Ectodermal cell (in vitro differentiated cells): ENCODE data around the gene EMX1.
A peak's percentile ranks its signal among the peaks of the same experiment; 100 is the strongest.

ENCODE experiments used
- H3K27ac ChIP-seq: 2 replicates; pipeline ENCODE4 v1.7.0; 2013; ENCODE audit warnings: mild to moderate bottlenecking, low read depth, low read length; ENCODE audit not compliant: insufficient read depth, poor library complexity, severe bottlenecking
- H3K27me3 ChIP-seq: 2 replicates; pipeline ENCODE4 v1.7.0; 2013; ENCODE audit warnings: mild to moderate bottlenecking, low read length; ENCODE audit not compliant: insufficient read depth, control insufficient read depth, poor library complexity, severe bottlenecking
- H3K36me3 ChIP-seq: one replicate; pipeline ENCODE4 v1.7.0; 2013; ENCODE audit warnings: low read length; ENCODE audit not compliant: control insufficient read depth, insufficient read depth
- H3K4me1 ChIP-seq: one replicate; pipeline ENCODE4 v1.7.0; 2013; ENCODE audit warnings: low read length; ENCODE audit not compliant: control insufficient read depth, insufficient read depth
- H3K4me3 ChIP-seq: 2 replicates; pipeline ENCODE4 v1.7.0; 2013; ENCODE audit warnings: low read depth, low read length, control low read depth; ENCODE audit not compliant: insufficient read depth
- H3K9me3 ChIP-seq: 2 replicates; pipeline ENCODE4 v1.7.0; 2013; ENCODE audit warnings: mild to moderate bottlenecking, low read length, moderate library complexity; ENCODE audit not compliant: control insufficient read depth
- WGBS, 2 experiments: methylation state at CpG; one replicate each; pipeline ENCODE4 v1.1.7; 2013; ENCODE audit warnings: missing lambda C conversion rate in 2 of 2; 5-methylcytosine and 5-hydroxymethylcytosine counted together

Gene EMX1

DNA sequence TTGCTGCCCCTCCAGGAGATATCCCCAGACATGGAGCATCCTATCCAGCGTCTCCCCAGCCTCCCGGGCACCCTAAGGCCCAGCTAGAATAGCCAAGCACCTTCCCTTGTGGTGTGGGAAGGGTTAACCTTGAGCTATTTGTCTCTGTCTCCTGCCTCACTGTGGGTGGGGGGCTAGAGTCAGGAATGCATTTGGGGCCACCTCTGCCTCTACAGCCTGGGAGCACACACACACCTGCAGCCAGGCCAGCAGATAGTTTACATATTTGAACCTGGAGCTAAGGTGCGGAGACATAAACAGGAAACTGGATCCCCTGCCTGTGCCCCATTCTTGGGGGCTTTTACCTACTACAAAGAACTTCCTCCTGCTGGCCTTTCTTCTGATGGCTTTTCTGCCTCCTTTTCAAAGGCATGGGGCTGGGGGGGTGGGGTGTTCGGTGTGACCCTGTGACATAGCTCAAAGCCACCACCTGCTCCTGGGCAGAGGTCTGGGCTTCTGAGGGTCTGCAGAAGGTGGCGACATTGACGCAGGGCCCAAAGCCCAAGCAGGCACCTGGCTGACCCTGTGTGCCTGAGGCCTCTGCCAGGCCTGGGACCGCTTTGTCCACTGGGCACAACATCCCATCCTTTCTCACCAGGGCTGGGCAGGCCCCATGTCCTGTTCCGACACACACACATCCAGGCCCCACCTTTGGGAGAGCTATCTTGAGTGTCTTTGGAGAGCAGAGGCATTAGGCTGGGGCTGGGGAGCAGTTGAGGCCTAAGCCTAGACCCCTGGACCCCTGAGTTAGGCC, 34.2 kb downstream of the EMX1 start:
- peaks cover 22% of the 10 kb centered on the region for H3K4me1 ChIP-seq
- no peaks in the 10 kb centered on the region for H3K36me3 ChIP-seq
- H3K27ac ChIP-seq: no peak overlapping the region
- no peaks in the 10 kb centered on the region for H3K9me3 ChIP-seq
- WGBS, 2 experiments: 56 to 57% methylated on average over 8 of the region's 8 CpGs
- H3K27me3 ChIP-seq: no peaks in the 10 kb centered on the region
- H3K4me3 ChIP-seq: no peak overlapping the region

DNA sequence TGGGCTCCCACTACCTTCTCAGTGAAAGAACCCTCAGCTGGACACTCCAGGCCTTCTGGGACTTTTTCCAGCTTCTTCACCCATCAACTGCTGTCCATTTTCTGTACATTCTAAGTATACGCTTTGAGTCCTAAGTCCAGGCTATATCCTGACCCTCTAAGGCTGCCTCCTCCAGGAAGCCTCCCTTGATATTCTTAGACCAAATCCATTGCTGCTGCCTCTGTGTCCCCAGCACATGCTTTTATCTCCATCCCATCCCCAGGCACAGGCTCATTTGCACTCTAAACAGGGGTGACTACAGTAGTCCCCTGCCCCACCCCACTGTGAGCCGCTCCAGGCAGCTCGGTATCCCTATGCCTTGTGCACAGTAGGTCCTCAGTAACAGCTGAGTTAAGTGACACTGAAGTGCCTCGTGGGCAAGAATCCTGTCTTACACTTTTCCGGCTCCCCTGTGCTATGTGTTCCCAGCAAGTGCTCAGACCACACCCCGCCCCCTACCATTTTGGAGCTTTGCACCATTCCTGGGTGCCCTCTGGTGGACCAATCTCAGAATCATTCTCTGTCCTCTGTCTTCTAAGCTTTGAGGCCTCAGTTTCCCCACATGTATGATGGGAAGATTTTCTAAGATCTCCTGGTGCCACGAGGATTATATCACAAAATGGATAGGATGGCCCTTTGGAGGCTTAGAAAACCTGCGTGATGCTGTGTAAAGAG, 34.9 kb downstream of the EMX1 start:
- Histone ChIP-seq H3K27me3 (peaks cover 7% of the 10 kb centered on the region), H3K36me3 (no peaks in the 10 kb centered on the region), H3K9me3 (no peaks in the 10 kb centered on the region), H3K27ac (no peak overlapping the region), H3K4me3 (no peak overlapping the region), H3K4me1 (peaks cover 22% of the 10 kb centered on the region)
- WGBS, 2 experiments: 72 to 79% methylated on average over 8 of the region's 8 CpGs

DNA sequence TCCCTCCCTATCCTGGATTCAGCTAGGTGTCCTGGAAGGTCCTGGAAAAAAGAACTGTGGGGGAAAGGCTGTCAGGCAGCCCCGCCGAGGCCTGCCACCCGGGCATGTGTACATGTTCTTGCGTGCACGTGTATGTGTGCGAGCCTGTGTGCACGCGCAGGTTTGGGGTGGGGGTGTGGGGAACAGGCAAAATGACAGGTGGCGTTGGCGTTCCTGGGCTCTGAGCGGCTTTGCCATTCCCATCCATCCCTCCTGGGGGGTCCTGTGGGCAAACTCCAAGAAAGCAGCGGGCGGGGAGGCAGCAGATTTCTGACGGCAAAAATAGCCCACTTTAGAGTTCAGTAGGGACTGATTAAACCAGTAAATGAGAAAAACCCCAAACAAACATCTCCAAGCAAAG, 35.6 kb downstream of the EMX1 start:
- Histone ChIP-seq H3K27me3 (peaks cover 11% of the 10 kb centered on the region), H3K9me3 (no peaks in the 10 kb centered on the region), H3K27ac (no peak overlapping the region), H3K4me3 (no peak overlapping the region), H3K36me3 (no peaks in the 10 kb centered on the region), H3K4me1 (peaks cover 22% of the 10 kb centered on the region)
- WGBS, 2 experiments: 95 to 96% methylated on average over 14 of the region's 14 CpGs

DNA sequence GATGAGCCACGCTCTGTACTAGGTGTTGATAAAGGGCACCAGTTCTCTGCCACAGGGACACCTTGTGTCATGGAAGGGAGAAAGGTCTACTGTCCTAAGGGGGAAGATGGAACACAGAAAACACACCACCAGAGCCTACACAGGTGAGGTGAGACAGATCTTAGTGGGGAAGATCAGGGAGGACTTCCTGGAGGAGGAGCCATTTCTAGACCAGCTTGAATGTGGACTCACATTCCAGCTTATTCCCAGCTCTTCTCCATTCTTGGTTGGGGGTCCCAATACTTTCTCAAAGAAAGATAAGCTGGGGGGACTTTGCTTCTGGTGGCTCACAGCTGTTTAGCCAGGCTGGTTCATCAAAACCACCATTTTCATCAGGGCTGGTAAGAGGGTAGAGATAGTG, 36.2 kb downstream of the EMX1 start:
- 96 to 100% methylated on average over 1 of the region's 1 CpG for WGBS, 2 experiments
- Histone ChIP-seq H3K4me3 (no peak overlapping the region), H3K27me3 (peaks cover 11% of the 10 kb centered on the region), H3K27ac (no peak overlapping the region), H3K9me3 (no peaks in the 10 kb centered on the region), H3K36me3 (no peaks in the 10 kb centered on the region), H3K4me1 (peaks cover 22% of the 10 kb centered on the region)

DNA sequence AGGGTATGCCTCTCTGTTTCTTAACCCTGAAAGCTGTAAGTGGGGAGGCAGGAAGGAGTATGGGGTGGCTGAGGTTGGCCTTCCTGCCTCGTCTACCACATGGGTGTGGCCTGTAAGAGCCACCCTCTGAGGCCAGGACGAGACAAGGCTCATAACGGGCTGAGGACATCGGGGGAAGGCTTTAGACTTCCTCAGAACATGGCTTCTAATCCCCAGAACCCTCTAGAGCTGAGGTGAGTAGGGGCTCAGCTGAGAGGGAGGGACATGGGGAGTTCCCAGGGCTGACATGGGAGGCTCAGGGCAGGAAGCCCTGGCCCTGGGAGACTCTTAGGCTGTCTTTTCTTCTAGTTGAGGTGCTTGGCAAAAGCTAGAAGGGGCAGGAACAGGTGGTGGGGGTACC, 36.7 kb downstream of the EMX1 start:
- Histone ChIP-seq H3K27ac (no peak overlapping the region), H3K36me3 (no peaks in the 10 kb centered on the region), H3K4me3 (no peak overlapping the region), H3K9me3 (no peaks in the 10 kb centered on the region), H3K4me1 (peaks cover 22% of the 10 kb centered on the region), H3K27me3 (peaks cover 11% of the 10 kb centered on the region)
- 90 to 92% methylated on average over 4 of the region's 4 CpGs for WGBS, 2 experiments

DNA sequence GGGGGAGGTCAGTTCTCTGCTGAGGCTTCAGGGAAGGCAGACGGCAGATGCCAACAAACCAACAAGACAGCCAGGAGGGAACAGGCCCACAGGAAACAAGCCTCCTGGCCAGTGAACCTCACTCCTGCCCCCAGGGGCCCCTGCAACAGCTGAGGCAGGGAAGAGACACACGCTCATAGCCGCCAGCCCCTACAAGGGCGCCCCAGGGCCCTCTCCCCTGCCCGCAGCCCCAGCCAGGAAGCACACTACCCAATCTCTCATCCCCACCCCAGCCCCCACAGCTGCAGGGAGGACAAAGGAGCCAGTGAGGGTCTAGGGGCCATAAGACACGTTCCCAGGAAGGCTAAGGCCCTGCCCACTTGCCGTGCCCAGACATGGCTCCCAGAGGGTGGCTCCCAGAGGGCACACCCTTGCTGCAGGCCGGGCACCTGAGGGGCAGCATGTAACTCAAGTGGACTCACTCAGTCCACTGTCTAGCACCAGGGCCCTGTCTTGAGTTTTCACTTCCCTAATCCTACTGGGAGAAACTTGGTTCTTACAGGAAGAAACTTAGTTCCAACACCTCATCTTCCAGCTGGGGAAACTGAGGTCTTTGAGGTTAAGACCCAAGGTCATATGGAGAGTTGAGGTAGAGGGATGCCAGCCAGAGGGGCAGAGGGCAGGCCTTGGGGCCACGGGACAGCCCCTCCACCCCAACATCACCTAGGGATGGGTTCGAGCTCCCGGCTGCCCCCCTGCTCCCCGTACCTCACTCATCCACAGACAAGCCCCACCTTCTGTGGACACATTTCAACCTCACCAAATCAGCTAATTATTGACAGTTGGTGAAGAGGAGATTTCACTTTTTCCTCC, 37.3 kb downstream of the EMX1 start:
- Histone ChIP-seq H3K4me3 (no peak overlapping the region), H3K9me3 (no peaks in the 10 kb centered on the region), H3K36me3 (no peaks in the 10 kb centered on the region), H3K4me1 (peaks cover 22% of the 10 kb centered on the region), H3K27me3 (peaks cover 11% of the 10 kb centered on the region), H3K27ac (peak overlapping the region; percentile 13)
- WGBS, 2 experiments: 87 to 88% methylated on average over 12 of the region's 12 CpGs

DNA sequence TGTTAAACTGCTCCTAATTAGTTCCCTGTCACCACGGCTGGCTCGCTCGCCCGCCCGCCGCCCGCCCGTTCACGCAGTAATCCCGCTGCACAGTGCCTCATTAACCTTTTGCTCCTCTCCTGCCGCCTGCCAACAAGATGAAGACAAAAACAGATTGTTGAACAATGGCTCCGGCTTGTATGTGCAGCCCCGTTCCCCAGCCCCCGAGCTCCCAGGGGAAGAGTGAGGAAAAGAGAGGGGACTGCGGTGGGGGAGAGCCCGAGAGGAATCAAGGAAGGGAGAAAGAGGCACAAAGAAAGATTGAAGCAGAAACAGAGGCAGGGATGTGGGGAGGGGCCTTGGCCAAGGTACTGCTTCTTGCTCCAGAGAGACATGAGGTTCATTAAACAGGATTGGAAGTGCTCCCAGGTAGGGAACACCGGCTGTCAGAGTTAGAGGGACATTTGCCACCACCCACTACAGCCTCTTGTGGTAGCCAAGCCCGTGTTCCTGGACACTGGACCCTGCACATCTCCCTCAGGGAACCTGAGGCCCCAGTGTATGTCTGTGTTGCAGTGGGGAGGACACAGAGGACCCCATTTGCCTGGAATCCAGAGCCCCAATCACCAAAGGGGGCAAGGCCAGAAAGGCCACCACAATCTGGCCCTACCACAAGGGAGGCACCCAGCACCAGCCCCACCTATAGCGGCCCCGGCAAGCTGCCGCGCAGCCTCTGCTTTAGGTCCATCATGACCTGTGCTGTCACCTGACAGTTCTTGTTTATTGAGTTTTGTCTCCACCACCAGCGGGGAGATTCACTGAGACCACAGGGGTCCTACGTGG, 38.1 kb downstream of the EMX1 start:
- Histone ChIP-seq H3K4me3 (peak overlapping the region; percentile 6), H3K27ac (peak overlapping the region; percentile 13), H3K9me3 (no peaks in the 10 kb centered on the region), H3K4me1 (peaks cover 24% of the 10 kb centered on the region), H3K36me3 (no peaks in the 10 kb centered on the region), H3K27me3 (peaks cover 11% of the 10 kb centered on the region)
- 52 to 66% methylated on average over 24 of the region's 24 CpGs for WGBS, 2 experiments

DNA sequence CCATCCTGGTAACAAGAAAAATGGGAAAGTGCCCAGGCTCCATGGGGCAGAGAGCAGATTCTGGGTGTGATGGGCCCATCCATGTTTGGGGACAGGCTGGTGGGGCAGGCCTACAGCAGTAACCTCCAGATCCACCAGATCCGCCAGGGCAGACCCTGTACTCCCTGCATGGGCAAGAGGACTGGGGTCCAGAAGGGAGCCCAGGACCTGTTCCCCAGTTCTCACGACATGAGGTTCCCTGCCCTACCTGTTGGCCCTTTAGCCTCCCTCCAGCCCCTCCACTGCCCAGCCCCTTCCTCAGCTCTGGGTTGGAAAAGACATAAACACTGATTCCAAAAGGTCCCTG, 38.7 kb downstream of the EMX1 start:
- H3K27ac ChIP-seq: no peak overlapping the region
- H3K4me1 ChIP-seq: peaks cover 30% of the 10 kb centered on the region
- 94 to 98% methylated on average over 2 of the region's 2 CpGs for WGBS, 2 experiments

DNA sequence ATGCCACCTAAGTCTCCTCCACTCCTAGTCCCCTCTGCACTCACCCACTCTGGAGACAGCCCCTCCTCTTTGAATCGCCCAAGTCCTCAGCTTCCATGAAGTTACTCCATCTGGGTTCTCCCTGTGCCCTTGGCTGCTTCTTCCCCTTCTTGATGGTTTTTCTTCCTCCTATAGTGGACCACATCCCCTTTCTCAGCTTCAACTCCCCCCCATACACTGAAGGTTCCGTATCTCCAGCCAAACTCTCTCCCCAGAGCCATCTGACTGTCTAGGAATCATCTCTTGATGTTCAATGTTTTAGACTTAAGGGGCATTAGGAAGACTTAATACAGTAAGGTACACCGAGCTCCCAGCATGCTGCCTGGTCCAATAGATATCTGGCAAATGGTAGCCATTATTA, 39.6 kb downstream of the EMX1 start:
- WGBS, 2 experiments: 95 to 96% methylated on average over 3 of the region's 3 CpGs
- Histone ChIP-seq H3K36me3 (no peaks in the 10 kb centered on the region), H3K4me3 (no peak overlapping the region), H3K27me3 (peaks cover 11% of the 10 kb centered on the region), H3K4me1 (peaks cover 32% of the 10 kb centered on the region), H3K27ac (no peak overlapping the region), H3K9me3 (no peaks in the 10 kb centered on the region)

More for the DNA sequence above, 38.7 kb downstream of the EMX1 start:
- Histone ChIP-seq H3K27me3 (peaks cover 11% of the 10 kb centered on the region), H3K4me3 (peak overlapping the region; percentile 6), H3K36me3 (no peaks in the 10 kb centered on the region), H3K9me3 (no peaks in the 10 kb centered on the region)
